GM12878 (cell line): Measurements from ENCODE around the gene RRP1B. TPM values are rescaled to one million over a fixed set of nuclear protein-coding genes. Genes with fewer than 3 reads are reported as not detected.

Experiments used
- BACH1 ChIP-seq: fragments of 450-650 bp; IDR thresholded peaks from 2 replicates; pipeline ENCODE4 v1.6.1; 2017; ENCODE audit warnings: mild to moderate bottlenecking, borderline replicate concordance
- BHLHE40 ChIP-seq, 2 experiments: fragments of 450-650 bp in 1 of 2; IDR thresholded peaks; 2 replicates each; pipeline ENCODE4 v1.6.1; 2011 to 2017; ENCODE audit warnings: low read depth in 2 of 2, borderline replicate concordance in 1 of 2, improper control_type of control experiment in 1 of 2, low read length in 1 of 2, mild to moderate bottlenecking in 1 of 2
- CTCF ChIP-seq, 3 experiments: IDR thresholded peaks in 2 of 3; conservative IDR thresholded peaks in 1 of 3; 2 replicates each; pipeline ENCODE4 v1.5.1; 2011; ENCODE audit warnings: low read depth in 3 of 3, low read length in 3 of 3, mild to moderate bottlenecking in 3 of 3, control low read depth in 2 of 3, moderate library complexity in 2 of 3, inconsistent platforms in 1 of 3, mixed read lengths in 1 of 3; ENCODE audit not compliant: control insufficient read depth in 2 of 3, insufficient read depth in 1 of 3; ENCODE audit errors: extremely low read depth in 1 of 3
- E4F1 ChIP-seq: fragments of 450-650 bp; IDR thresholded peaks from 2 replicates; pipeline ENCODE4 v1.6.1; 2018; ENCODE audit warnings: borderline replicate concordance, mild to moderate bottlenecking; ENCODE audit not compliant: partially characterized antibody
- GATAD2B ChIP-seq: fragments of 450-650 bp; conservative IDR thresholded peaks from 2 replicates; pipeline ENCODE4 v1.6.1; 2017; ENCODE audit warnings: low read depth, mild to moderate bottlenecking, moderate library complexity
- HSF1 ChIP-seq: fragments of 150-350 bp; IDR thresholded peaks from 2 replicates; pipeline ENCODE4 v1.6.1; 2014; ENCODE audit warnings: mild to moderate bottlenecking, low read depth, low read length
- IKZF1 ChIP-seq: fragments of 450-650 bp; conservative IDR thresholded peaks from 2 replicates; pipeline ENCODE4 v1.6.1; 2017; ENCODE audit warnings: antibody characterized with exemption, mild to moderate bottlenecking
- IRF4 ChIP-seq: IDR thresholded peaks from 2 replicates; pipeline ENCODE4 v1.6.1; 2011; ENCODE audit warnings: low read depth, low read length
- LARP7 ChIP-seq: fragments of 450-650 bp; IDR thresholded peaks from 2 replicates; pipeline ENCODE4 v1.6.1; 2017; ENCODE audit warnings: mild to moderate bottlenecking
- MEF2B ChIP-seq: fragments of 450-650 bp; IDR thresholded peaks from 2 replicates; pipeline ENCODE4 v1.6.1; 2018; ENCODE audit warnings: mild to moderate bottlenecking, moderate library complexity; ENCODE audit not compliant: partially characterized antibody, poor library complexity, severe bottlenecking
- NFXL1 ChIP-seq: fragments of 450-650 bp; IDR thresholded peaks from 2 replicates; pipeline ENCODE4 v1.6.1; 2017; ENCODE audit warnings: antibody characterized with exemption, mild to moderate bottlenecking, borderline replicate concordance
- NFYA ChIP-seq: IDR thresholded peaks from 2 replicates; pipeline ENCODE4 v1.6.1; 2011; ENCODE audit warnings: low read depth, mild to moderate bottlenecking, low read length, improper control_type of control experiment, borderline replicate concordance
- PAX5 ChIP-seq: IDR thresholded peaks from 2 replicates; pipeline ENCODE4 v1.6.1; 2011; ENCODE audit warnings: low read depth, low read length, borderline replicate concordance
- POLR2A ChIP-seq: IDR thresholded peaks from 2 replicates; pipeline ENCODE4 v1.6.1; 2011; ENCODE audit warnings: low read depth, mild to moderate bottlenecking, low read length
- SP1 ChIP-seq: IDR thresholded peaks from one replicate; pipeline ENCODE4 v1.6.1; 2011; ENCODE audit warnings: low read depth, low read length
- YY1 ChIP-seq: IDR thresholded peaks from 2 replicates; pipeline ENCODE4 v1.6.1; 2011; ENCODE audit warnings: low read depth, mild to moderate bottlenecking, low read length
- ZNF592 ChIP-seq: fragments of 450-650 bp; IDR thresholded peaks from 2 replicates; pipeline ENCODE4 v1.6.1; 2017; ENCODE audit warnings: mild to moderate bottlenecking, moderate library complexity
- polyA plus RNA-seq, 11 experiments: library from polyadenylated mRNA; depleted of rRNA in 4 of 11; unstranded in 6 of 11; stranded (reverse) in 5 of 11; fragments of >200 nt; fragmentation: Nextera tagmentation in 4 of 11; fragmentation: Illumina TruSeq in 1 of 11; extraction: Ambion mirVana in 4 of 11; extraction: Trizol in 1 of 11; gene quantifications; 1 replicate in 1 of 11; 2 replicates in 10 of 11; pipeline versions ENCODE4 v1.2.1 to v1.2.3, GENCODE V29; 2011 to 2016; ENCODE audit warnings: inconsistent platforms in 2 of 11, missing spikeins in 2 of 11, low read depth in 1 of 11
- total RNA-seq, 4 experiments: library from RNA; depleted of rRNA in 3 of 4; stranded (reverse); fragments of >200 nt in 3 of 4; fragmentation: Illumina TruSeq in 1 of 4; extraction: Trizol in 1 of 4; gene quantifications; 2 replicates each; pipeline versions ENCODE4 v1.2.1 to v1.2.3, GENCODE V29; 2013 to 2021

RRP1B gene
- total and polyA plus RNA-seq, 10 of the 15 experiments (the other 5 are each of a cell fraction or from before 2014, with no cell fraction given), result 8.1 to 57.4 (median 38.1) TPM

GRCh38 chr21:43646550-43647260, 12.7 kb upstream of the RRP1B start (continued):
- TF ChIP-seq PAX5, result peak; percentile 7; the same call in 1 of the 2 replicates
- TF ChIP-seq NFYA, result no peak
- no peak for TF ChIP-seq MEF2B
- no peak for TF ChIP-seq SP1
- TF ChIP-seq E4F1, result no peak
- 0 out of 4 replicates have a peak, but pooled peaks have one; percentile 11 to 20 for TF ChIP-seq BHLHE40 (IDR thresholded peaks at IDR 0.05; ENCODE audit: borderline replicate concordance in 1 of 2, low read depth in 2 of 2, low read length in 1 of 2)
- no peak for TF ChIP-seq NFXL1
- TF ChIP-seq BACH1, result 0 out of 2 replicates have a peak, but pooled peaks have one; percentile 20
- 0 out of 2 replicates have a peak, but pooled peaks have one; percentile 23 for TF ChIP-seq ZNF592
- TF ChIP-seq POLR2A, result no peak
- TF ChIP-seq GATAD2B, result 0 out of 2 replicates have a peak, but pooled peaks have one; percentile 29
- TF ChIP-seq IRF4, result peak; percentile 76; the same call in 1 of the 2 replicates
- peak; percentile 60; the same call in 1 of the 2 replicates for TF ChIP-seq HSF1
- peak; percentile 46 for TF ChIP-seq LARP7
- peak; percentile 36; the same call in 1 of the 2 replicates for TF ChIP-seq IKZF1
- TF ChIP-seq CTCF (IDR thresholded peaks at IDR 0.05 in 2 of 3, conservative IDR thresholded peaks at IDR 0.05 in 1 of 3; ENCODE audit: control insufficient read depth in 2 of 3, extremely low read depth in 1 of 3, insufficient read depth in 1 of 3, low read depth in 3 of 3, low read length in 3 of 3), result peak; percentile 99 to 100 (median 100); a peak in 5 of 6 replicates
- peak; percentile 60 for TF ChIP-seq YY1
